GM23338 (cell line): ENCODE data around the gene SMAP2.

Experiments
- CREB1 ChIP-seq: fragments of 250-450 bp; sonication (Bioruptor Pico); IDR thresholded peaks from 2 replicates; pipeline ENCODE4 v1.5.0; 2020; ENCODE audit warnings: low read depth, mild to moderate bottlenecking, moderate library complexity
- CTCF ChIP-seq, 2 experiments: fragments of 200-600 bp in 1 of 2; sonication (generic) in 1 of 2; conservative IDR thresholded peaks; 2 replicates each; pipeline versions ENCODE4 v1.5.1 to v1.6.1; 2016 to 2017; ENCODE audit warnings: antibody characterized with exemption in 2 of 2, low read depth in 2 of 2, mild to moderate bottlenecking in 2 of 2, moderate library complexity in 1 of 2
- EZH2 ChIP-seq: fragments of 200-600 bp; sonication (generic); IDR thresholded peaks from one replicate; pipeline ENCODE4 v1.8.0; 2017; ENCODE audit warnings: antibody characterized with exemption, mild to moderate bottlenecking, low read depth; ENCODE audit not compliant: unreplicated experiment
- EZH2phosphoT487 ChIP-seq: fragments of 200-600 bp; sonication (generic); IDR thresholded peaks from one replicate; pipeline ENCODE4 v1.8.1; 2018; ENCODE audit warnings: antibody characterized with exemption; ENCODE audit not compliant: unreplicated experiment
- POLR2AphosphoS5 ChIP-seq: IDR thresholded peaks from 2 replicates; pipeline ENCODE4 v1.6.1; 2016; ENCODE audit warnings: antibody characterized with exemption, low read depth
- STAT1 ChIP-seq: IDR thresholded peaks from one replicate; pipeline ENCODE4 v1.6.1; 2016; ENCODE audit warnings: antibody characterized with exemption; ENCODE audit not compliant: unreplicated experiment
- TF ChIP-seq, protein P1 (sequence below): IDR thresholded peaks from 2 replicates; pipeline ENCODE4 v1.6.1; 2016; ENCODE audit warnings: antibody characterized with exemption

DNA sequence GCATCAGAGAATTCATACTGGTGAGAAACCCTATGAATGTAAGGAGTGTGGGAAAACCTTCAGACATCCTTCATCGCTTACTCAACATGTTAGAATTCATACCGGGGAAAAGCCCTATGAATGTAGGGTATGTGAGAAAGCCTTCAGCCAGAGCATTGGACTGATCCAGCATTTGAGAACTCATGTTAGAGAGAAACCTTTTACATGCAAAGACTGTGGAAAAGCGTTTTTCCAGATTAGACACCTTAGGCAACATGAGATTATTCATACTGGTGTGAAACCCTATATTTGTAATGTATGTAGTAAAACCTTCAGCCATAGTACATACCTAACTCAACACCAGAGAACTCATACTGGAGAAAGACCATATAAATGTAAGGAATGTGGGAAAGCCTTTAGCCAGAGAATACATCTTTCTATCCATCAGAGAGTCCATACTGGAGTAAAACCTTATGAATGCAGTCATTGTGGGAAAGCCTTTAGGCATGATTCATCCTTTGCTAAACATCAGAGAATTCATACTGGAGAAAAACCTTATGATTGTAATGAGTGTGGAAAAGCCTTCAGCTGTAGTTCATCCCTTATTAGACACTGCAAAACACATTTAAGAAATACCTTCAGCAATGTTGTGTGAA, 89.5 kb downstream of the SMAP2 start:
- TF ChIP-seq EZH2 (no peak), CTCF (conservative IDR thresholded peaks at IDR 0.05; ENCODE audit: low read depth in 2 of 2) (no peak), CREB1 (CRISPR knock-in tag) (no peak), POLR2AphosphoS5 (no peak), EZH2phosphoT487 (no peak), STAT1 (no peak)
- TF ChIP-seq, protein P1, sequence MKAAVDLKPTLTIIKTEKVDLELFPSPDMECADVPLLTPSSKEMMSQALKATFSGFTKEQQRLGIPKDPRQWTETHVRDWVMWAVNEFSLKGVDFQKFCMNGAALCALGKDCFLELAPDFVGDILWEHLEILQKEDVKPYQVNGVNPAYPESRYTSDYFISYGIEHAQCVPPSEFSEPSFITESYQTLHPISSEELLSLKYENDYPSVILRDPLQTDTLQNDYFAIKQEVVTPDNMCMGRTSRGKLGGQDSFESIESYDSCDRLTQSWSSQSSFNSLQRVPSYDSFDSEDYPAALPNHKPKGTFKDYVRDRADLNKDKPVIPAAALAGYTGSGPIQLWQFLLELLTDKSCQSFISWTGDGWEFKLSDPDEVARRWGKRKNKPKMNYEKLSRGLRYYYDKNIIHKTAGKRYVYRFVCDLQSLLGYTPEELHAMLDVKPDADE = no peak
